HepG2 (cell line): ENCODE data around the gene MYO5B. TPM values are rescaled to one million over a fixed set of nuclear protein-coding genes. Genes with fewer than 3 reads are reported as not detected.

ENCODE experiments used
- ATAC-seq: fragments of 200-7000 bp; cut with Tn5 transposase; 3 replicates; pipeline ENCODE4 v1.9.1; 2020; ENCODE audit warnings: mild to moderate bottlenecking, moderate library complexity
- BruUV-seq: library from RNA; stranded (reverse); fragments of 400-500 nt; replicated peaks from 2 replicates; lab custom pipeline; 2021; lab: Mats Ljungman, UMichigan
- CTCF ChIA-PET: fragments of 300-600 bp; formaldehyde crosslinking; extraction: SDS; loops from one replicate; lab custom pipeline; 2021; ENCODE audit warnings: low total read pairs, inconsistent platforms, low intra/inter-chr PET ratio; lab: Yijun Ruan, JAX
- POLR2A ChIA-PET: fragments of 350-600 bp; sonication (Branson Sonifier 250); formaldehyde crosslinking; loops from one replicate; lab custom pipeline; 2020; ENCODE audit warnings: antibody characterized with exemption, inconsistent platforms; lab: Yijun Ruan, JAX
- DNase-seq: peaks from one replicate; pipeline ENCODE4 v3.0.0-alpha.2; 2015; ENCODE audit warnings: low spot score
- FAIRE-seq: peaks from 3 replicates; lab custom pipeline; 2011; peaks lifted over from hg19 to GRCh38; lab: Jason Lieb, UNC
- H2AFZ ChIP-seq: one replicate; pipeline ENCODE4 v1.6.1; 2011; ENCODE audit warnings: low read length, inconsistent platforms
- H3K27ac ChIP-seq: fragments of 300-600 bp; 3 replicates; pipeline ENCODE4 v1.8.0; 2011; ENCODE audit warnings: mixed run types, mild to moderate bottlenecking, mixed read lengths, low read length, inconsistent platforms; ENCODE audit not compliant: insufficient read depth; ENCODE audit errors: extremely low read length
- H3K27me3 ChIP-seq, 2 experiments: fragments of 200-600 bp in 1 of 2; 2 replicates in 1 of 2; 3 replicates in 1 of 2; pipeline versions ENCODE4 v1.6.0 to v1.8.0; 2011; ENCODE audit warnings: low read length in 2 of 2, mild to moderate bottlenecking in 2 of 2, moderate library complexity in 2 of 2, inconsistent platforms in 1 of 2; ENCODE audit not compliant: insufficient read depth in 2 of 2, control insufficient read depth in 1 of 2
- H3K36me3 ChIP-seq, 2 experiments: fragments of 200-600 bp in 1 of 2; replicated peaks in 1 of 2; 2 replicates in 1 of 2; 3 replicates in 1 of 2; pipeline versions ENCODE4 v1.5.1 to v1.8.0; 2011; ENCODE audit warnings: low read length in 2 of 2, inconsistent platforms in 1 of 2; ENCODE audit not compliant: insufficient read depth in 2 of 2, control insufficient read depth in 1 of 2
- H3K4me1 ChIP-seq: 2 replicates; pipeline ENCODE4 v1.5.1; 2012; ENCODE audit warnings: low read length, inconsistent platforms; ENCODE audit not compliant: insufficient read depth
- H3K4me2 ChIP-seq: 2 replicates; pipeline ENCODE4 v1.6.0; 2011; ENCODE audit warnings: low read depth, low read length, inconsistent platforms
- H3K4me3 ChIP-seq, 3 experiments: fragments of 200-600 bp in 1 of 3; sonication (generic), shearing (Covaris generic) in 1 of 3; replicated peaks in 1 of 3; 2 replicates each; pipeline ENCODE4 v1.5.1; 2011 to 2016; ENCODE audit warnings: low read length in 3 of 3, inconsistent platforms in 2 of 3, low read depth in 2 of 3, mild to moderate bottlenecking in 2 of 3, control low read depth in 1 of 3, mixed read lengths in 1 of 3; ENCODE audit not compliant: insufficient read depth in 1 of 3
- H3K79me2 ChIP-seq: one replicate; pipeline ENCODE4 v1.6.1; 2011; ENCODE audit warnings: low read length, inconsistent platforms; ENCODE audit not compliant: insufficient read depth
- H3K9ac ChIP-seq: 2 replicates; pipeline ENCODE4 v1.6.0; 2011; ENCODE audit warnings: mild to moderate bottlenecking, low read depth, low read length, inconsistent platforms; ENCODE audit not compliant: insufficient read depth
- H3K9me3 ChIP-seq: 2 replicates; pipeline ENCODE4 v1.5.1; 2012; ENCODE audit warnings: mild to moderate bottlenecking, low read length
- H4K20me1 ChIP-seq: 2 replicates; pipeline ENCODE4 v1.6.0; 2011; ENCODE audit warnings: inconsistent platforms, mild to moderate bottlenecking, low read length, moderate library complexity; ENCODE audit not compliant: insufficient read depth
- NFIC ChIP-seq: IDR thresholded peaks from 2 replicates; pipeline ENCODE4 v1.6.1; 2012; ENCODE audit warnings: mild to moderate bottlenecking, low read length, inconsistent platforms
- PAF1 ChIP-seq: IDR thresholded peaks from 2 replicates; pipeline ENCODE4 v1.6.1; 2016; ENCODE audit warnings: missing genetic modification reagents, missing compliant biosample characterization
- REPIN1 ChIP-seq: sonication (generic); formaldehyde crosslinking; IDR thresholded peaks from 2 replicates; pipeline ENCODE4 v1.8.0; 2022; ENCODE audit warnings: missing genetic modification reagents, low read depth, mild to moderate bottlenecking, borderline replicate concordance
- ZMAT5 ChIP-seq: sonication (generic); formaldehyde crosslinking; IDR thresholded peaks from 2 replicates; pipeline ENCODE4 v1.5.0; 2020; ENCODE audit warnings: mild to moderate bottlenecking, low read depth, missing genetic modification reagents, borderline replicate concordance
- ZMYM3 ChIP-seq: sonication (generic); formaldehyde crosslinking; IDR thresholded peaks from 2 replicates; pipeline ENCODE4 v1.5.1; 2020; ENCODE audit warnings: mild to moderate bottlenecking, missing genetic modification reagents
- ZNF253 ChIP-seq: sonication (generic); formaldehyde crosslinking; IDR thresholded peaks from 2 replicates; pipeline ENCODE4 v1.8.0; 2022; ENCODE audit warnings: mild to moderate bottlenecking, missing genetic modification reagents, borderline replicate concordance
- ZNF274 ChIP-seq: sonication (generic); formaldehyde crosslinking; IDR thresholded peaks from 2 replicates; pipeline ENCODE4 v1.5.1; 2020; ENCODE audit warnings: mild to moderate bottlenecking, missing genetic modification reagents
- ZNF598 ChIP-seq: sonication (generic); formaldehyde crosslinking; IDR thresholded peaks from 2 replicates; pipeline ENCODE4 v1.5.1; 2020; ENCODE audit warnings: mild to moderate bottlenecking, missing genetic modification reagents, borderline replicate concordance
- ZSCAN29 ChIP-seq: sonication (generic); formaldehyde crosslinking; conservative IDR thresholded peaks from 2 replicates; pipeline ENCODE4 v1.4.0; 2020; ENCODE audit warnings: mild to moderate bottlenecking, missing genetic modification reagents
- WGBS: methylation state at CpG from one replicate; pipeline ENCODE4 v1.1.6; 2017; ENCODE audit warnings: low lambda C conversion rate; 5-methylcytosine and 5-hydroxymethylcytosine counted together
- in situ Hi-C: cut with HindIII; loops from 2 replicates; pipeline ENCODE4 v1.10.0; 2017; ENCODE audit warnings: low pct_unique_long_range_greater_than_20kb; ENCODE audit not compliant: extremely low pct_ligation_motif_present
- intact Hi-C: fragments of 100-400 bp; cut with micrococcal nuclease; formaldehyde crosslinking; loops from one replicate; pipeline ENCODE4 v1.10.0; 2022; ENCODE audit not compliant: unreplicated experiment
- polyA plus RNA-seq, 8 experiments: library from polyadenylated mRNA; depleted of rRNA in 3 of 8; stranded (reverse) in 7 of 8; unstranded in 1 of 8; fragments of >200 nt; fragmentation: Illumina TruSeq in 4 of 8; extraction: Trizol in 4 of 8; gene quantifications; 2 replicates each; pipeline versions ENCODE4 v1.2.1 to v1.2.3, GENCODE V29; 2011 to 2016; ENCODE audit warnings: low read depth in 4 of 8, missing spikeins in 1 of 8, mixed read lengths in 1 of 8; ENCODE audit not compliant: insufficient read depth in 1 of 8
- total RNA-seq, 5 experiments: library from RNA; depleted of rRNA; stranded (reverse); fragments of >200 nt; fragmentation: Illumina TruSeq; extraction: Trizol; gene quantifications; 2 replicates each; pipeline ENCODE4 v1.2.3, GENCODE V29; 2016; ENCODE audit warnings: low read depth in 1 of 5

Gene MYO5B
- total and polyA plus RNA-seq, 2 of the 13 experiments (the other 11 are each of a cell fraction or from before 2014, with no cell fraction given): 13.1 to 24.0 TPM

GRCh38 chr18:50127516-50128210 lies 67.3 kb downstream of the MYO5B start:
- POLR2A ChIA-PET: no interaction called here
- no peak overlapping the region for H3K4me3 ChIP-seq
- no TSS peak for BruUV-seq
- H3K27ac ChIP-seq: no peak overlapping the region
- H3K79me2 ChIP-seq: no peaks in the 10 kb centered on the region
- no peak overlapping the region for H3K4me2 ChIP-seq
- CTCF ChIA-PET: no interaction called here
- H3K4me1 ChIP-seq: peaks cover 41% of the 10 kb centered on the region
- no peaks in the 10 kb centered on the region for H3K27me3 ChIP-seq
- TF ChIP-seq ZNF253 (CRISPR knock-in tag) (no peak), ZMAT5 (CRISPR knock-in tag) (no peak), ZMYM3 (CRISPR knock-in tag) (no peak), ZNF274 (CRISPR knock-in tag) (no peak), NFIC (no peak), REPIN1 (no peak), ZSCAN29 (CRISPR knock-in tag) (no peak), ZNF598 (CRISPR knock-in tag) (no peak), PAF1 (CRISPR knock-in tag) (no peak)
- no peak for FAIRE-seq
- H4K20me1 ChIP-seq: no peaks in the 10 kb centered on the region
- no peak overlapping the region for H2AFZ ChIP-seq
- in situ Hi-C loops: no loop called here
- H3K36me3 ChIP-seq: no peaks in the 10 kb centered on the region
- ATAC-seq: no peak; the same call in 2 of the 3 replicates
- intact Hi-C loops: loop anchor here (5.0 kb wide), 1 partner anchor 55 kb away; no protein-coding TSS in a partner anchor
- H3K9me3 ChIP-seq: no peaks in the 10 kb centered on the region
- no peak for DNase-seq
- 77% methylated on average over 4 of the region's 4 CpGs for WGBS
- H3K9ac ChIP-seq: no peak overlapping the region
